Superior temporal gyrus (tissue), 1 donor: ENCODE measurements around the gene ITCH.
"Not testable (repeated sequence)": the region's sequence is repeated elsewhere in the genome, so short reads cannot be mapped to it uniquely, and the experiment has no call there.

Experiments
- DNase-seq: peaks from one replicate; pipeline ENCODE4 v3.0.0-alpha.2; 2016; ENCODE audit errors: extremely low spot score

ITCH gene

DNA sequence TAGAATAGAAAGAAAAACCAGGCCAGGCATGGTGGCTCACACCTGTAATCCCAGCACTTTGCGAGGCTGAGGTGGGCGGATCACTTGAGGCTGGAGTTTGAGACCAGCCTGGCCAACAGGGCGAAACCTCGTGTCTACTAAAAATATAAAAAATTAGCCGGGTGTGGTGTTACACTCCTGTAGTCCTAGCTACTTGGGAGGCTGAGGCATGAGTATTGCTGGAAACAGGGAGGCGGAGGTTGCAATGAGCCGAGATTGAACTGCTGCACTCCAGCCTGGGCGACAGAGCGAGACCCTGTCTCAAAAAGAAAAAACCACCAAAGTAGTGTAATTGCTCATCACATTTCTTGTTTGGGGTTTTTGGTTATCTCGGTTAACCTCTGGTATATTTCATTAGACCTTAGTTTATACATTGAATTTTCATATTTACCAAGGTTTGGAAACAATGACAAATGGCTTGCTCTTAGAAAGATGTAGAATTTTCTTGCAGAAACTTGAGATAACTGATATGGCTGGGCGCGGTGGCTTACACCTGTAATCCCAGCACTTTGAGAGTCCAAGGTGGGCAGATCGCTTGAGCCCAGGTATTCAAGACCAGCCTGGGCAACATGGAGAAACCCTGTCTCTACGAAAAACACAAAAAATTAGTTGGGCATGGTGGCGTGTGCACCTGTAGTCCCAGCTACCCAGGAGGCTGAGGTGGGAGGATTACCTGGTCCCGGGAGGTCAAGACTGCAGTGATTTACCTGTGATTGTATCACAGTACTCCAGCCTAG lies 14.2 kb downstream of the ITCH start:
- no peak for DNase-seq

DNA sequence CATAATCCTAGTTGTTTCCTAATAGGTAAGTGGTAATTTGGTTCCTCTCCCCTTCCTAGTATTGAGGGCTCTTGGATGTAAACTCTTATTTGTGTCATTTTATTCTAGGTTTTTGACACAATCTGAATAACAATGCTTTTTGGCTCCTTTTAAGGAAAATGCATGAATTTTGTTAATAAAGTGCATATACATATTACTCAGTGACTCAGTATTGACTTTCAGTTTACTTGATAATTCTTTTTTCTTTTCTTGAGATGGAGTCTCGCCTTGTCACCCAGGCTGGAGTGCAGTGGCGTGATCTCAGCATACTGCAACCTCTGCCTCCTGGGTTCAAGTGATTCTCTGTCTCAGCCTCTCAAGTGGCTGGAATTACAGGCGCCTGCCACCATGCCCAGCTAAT lies 19.1 kb downstream of the ITCH start:
- DNase-seq = no peak

DNA sequence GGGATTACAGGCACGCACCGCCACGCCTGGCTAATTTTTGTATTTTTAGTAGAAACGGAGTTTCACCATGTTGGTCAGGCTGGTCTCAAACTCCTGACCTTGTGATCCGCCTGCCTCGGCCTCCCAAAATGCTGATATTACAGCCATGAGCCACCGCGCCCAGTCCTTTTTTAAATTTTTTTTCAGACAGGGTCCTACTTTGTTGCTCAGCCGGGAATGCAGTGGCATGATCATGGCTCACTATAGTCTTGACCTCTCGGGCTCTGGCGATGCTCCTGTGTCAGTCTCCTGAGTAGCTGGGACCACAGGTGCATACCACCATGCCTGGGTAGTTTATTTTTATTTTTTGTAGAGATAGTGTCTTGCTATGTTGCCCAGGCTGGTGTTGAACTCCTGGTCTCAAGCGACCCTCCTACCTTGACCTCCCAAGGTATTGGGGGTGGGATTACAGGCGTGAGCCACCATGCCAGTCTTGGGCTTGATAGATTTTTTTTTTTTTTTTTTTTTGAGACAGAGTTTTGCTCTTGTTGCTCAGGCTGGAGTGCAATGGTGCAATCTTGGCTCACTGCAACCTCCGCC lies 19.9 kb downstream of the ITCH start:
- not testable (repeated sequence) for DNase-seq

DNA sequence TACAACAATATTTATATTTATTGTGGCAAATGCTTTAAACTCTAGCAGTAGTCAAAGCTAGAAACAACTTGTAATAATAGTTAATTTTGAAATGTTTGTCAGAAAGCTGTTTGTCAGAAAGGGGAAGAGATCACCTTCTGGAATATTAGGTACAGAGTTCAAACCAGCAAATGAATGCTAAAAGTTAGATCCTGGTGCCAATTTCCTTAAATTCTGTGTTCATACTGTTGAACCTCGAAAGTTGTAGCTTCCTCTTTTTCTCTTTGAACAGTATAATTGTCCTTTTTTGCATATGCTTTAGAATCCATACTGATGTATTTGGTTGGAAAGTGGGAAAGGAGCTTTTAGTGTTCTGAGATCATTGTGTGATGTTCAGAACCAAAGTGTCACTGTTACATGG lies 22.4 kb downstream of the ITCH start:
- DNase-seq = no peak

DNA sequence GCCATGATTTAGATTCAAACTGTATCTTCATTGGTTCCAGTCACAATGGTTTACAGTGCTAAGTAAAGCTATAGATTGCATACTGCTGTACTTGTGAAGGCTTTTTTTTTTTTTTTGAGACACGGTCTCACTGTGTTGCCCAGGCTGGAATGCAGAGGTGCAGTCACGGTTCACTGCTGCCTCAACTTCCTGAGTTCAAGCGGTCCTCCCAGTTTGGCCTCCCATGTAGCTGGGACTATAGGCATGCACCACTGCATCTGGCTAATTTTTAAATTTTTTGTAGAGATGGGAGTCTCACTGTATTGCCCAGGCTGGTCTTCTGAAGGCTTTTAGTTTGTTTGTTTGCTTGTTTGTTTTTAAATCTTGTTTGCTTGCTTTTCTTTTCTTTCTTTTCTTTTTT lies 24.9 kb downstream of the ITCH start:
- no peak for DNase-seq

DNA sequence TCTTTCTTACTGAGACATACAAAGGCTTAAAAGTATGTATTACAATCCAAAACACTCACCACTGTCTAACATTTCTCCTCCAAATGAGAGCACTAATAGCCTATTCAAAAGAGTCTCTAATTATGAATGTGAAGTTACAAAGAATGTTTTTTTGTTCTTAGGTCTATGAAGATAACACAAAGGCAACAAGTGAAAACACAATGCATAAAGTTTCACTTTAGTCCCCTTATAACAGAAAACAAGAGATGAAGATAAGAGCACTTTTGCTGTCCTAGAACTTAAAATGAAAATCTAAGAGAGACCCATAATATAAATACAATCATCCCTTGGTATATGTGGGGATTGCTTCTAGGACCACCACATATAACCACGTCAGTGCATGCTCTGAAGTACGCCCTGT lies 25.6 kb downstream of the ITCH start:
- no peak for DNase-seq

DNA sequence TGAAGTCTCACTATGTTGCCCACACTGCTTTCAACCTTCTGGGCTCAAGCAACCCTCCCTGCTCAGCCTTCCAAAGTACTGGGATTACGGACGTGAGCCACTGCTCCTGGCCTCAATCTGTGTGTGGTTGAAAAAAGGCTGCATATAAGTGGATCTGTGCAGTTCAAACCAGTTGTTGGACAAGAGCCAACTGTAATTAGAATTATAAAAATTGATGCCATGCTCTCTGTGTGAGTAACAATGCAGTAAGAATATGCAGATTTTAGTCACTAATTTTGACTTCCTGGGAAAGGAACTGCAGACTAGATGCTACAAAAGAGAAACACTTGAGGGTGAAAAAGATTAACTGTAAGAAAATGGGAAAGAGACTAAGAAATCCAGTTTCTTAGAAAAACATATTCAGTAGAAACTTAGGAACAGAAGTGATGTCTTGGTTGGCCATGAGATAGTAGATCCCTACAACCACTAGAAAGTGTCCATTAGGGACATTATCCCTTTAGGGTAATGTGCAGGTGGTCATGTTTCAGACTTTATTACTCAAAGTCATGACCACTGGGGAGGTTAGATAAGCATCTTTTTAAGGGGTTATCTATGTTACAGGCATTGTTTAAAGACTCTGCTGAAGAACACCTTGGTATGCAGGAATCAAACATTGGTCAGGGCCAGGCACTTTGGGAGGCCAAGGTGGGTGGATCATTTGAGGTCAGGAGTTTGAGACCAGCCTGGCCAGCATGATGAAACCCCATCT lies 26.3 kb downstream of the ITCH start:
- DNase-seq = no peak

DNA sequence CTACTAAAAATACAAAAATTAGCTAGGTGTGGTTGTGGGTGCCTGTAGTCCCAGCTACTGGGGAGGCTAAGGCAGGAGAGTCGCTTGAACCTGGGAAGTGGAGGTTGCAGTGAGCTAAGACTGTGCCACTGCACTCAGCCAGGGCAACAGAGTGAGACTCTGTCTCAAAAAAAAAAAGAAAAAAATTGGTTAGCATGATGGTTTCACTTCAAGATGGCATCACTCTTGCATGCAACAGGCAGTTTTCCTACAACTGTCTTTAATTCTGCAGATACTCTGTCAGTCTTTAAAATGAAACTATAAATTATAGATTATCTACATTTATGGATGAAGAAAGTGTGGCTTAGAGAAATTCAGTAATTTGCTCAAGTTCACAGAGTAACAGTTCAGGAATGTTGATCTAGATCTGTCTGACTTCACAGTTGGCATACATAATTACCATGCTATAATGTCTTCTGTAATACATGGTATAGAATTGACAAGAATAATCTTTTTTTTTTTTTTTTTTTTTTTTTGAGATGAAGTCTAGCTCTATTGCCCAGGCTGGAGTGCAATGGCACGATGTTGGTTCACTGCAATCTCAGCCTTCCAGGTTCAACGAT lies 27.0 kb downstream of the ITCH start:
- no peak for DNase-seq

DNA sequence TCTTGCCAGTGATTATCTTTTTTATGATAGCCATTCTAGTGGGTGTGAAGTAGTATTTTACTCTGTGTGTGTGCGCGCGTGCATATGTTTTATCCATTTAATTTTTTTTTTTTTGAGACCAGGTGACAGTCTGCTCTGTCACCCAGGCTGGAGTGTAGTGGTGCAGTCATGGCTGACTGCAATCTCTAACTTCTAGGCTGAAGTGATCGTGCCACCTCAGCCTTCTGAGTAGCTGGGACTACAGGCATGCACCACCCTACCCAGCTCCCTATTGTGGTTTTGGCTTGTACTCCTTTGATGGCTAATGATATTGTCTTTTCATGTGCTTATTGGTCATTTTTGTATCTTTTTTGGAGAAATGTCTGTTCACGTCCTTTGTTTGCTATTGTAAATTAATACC lies 33.3 kb downstream of the ITCH start:
- DNase-seq = no peak

DNA sequence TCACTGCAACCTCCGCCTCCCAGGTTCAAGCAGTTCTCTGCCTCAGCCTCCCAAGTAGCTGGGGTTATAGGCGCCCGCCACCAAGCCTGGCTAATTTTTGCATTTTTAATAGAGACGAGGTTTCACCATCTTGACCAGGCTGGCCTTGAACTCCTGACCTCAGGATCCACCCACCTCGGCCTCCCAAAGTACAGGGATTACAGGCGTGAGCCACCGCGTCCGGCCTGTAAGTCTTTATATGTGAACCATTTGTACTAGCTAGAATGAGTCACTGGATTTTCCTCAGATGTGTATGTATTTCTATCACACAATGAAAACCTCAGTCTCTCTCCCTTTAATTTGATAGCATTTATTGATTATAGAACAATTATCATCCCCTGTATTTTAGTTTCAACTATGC lies 34.0 kb downstream of the ITCH start:
- no peak for DNase-seq

DNA sequence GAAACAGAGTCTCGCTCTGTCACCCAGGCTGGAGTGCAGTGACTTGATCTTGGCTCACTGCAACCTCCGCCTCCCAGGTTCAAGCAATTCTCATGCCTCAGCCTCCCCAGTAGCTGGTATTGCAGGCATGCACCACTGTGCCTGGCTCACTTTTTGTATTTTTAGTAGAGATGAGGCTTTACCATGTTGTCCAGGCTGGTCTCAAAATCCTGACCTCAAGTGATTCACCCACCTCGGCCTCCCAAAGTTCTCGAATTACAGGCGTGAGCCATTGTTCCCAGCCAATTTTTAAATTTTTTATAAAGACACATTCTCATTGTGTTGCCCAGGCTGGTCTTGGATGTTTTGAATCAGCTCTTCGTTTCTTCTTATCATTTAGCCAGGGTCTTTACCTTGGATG lies 37.7 kb downstream of the ITCH start:
- not testable (repeated sequence) for DNase-seq

DNA sequence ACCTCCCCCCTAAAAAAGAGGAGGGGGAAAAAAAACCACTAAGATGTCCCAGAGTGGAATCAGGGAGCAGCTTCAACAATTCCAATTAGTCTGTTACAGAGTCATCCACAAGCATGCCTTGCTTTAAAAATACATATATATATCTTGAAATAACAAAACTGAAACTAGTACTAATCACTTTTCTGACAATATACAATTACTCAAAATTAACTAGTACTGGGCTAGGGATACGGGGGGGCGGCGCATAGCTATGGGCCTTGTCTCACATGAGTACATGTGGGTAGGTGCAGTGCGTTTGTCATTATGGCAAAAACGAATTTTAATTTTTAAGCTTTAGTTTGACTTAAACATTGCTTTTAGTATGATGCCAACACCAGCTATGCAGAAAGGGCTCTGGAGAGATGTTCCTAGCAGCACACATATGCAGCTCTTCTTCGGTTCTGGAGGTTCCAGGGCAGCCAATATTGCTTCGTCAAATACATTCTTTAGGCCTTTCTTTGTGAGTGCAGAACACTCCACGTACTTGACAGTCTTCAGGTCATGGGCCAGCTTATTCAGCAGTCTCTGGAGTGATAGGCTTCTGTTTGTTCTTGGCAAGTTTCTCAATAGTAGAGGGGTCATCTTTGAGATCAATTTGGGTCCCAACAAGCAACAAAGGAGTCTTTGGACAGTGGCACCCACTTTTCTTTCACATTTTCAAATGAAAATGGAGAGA lies 38.8 kb downstream of the ITCH start:
- no peak for DNase-seq

DNA sequence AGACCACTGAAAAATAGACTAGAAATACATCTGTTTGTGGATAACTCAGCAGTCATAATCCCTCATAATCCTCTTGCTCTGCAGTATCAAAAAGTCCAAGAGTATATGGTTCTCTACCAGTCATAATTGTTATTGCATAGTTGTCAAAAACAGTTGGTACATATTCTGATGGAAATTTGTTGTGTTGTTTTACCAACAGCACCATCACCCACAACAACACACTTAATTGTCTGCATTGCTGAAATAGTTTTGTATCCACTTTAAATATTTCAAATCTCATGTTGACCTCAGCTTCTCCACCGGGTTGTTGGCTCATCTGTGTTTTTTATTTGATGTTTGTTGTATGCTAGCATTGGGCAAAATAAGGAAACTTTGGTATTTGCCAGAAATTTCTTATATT lies 39.4 kb downstream of the ITCH start:
- no peak for DNase-seq

DNA sequence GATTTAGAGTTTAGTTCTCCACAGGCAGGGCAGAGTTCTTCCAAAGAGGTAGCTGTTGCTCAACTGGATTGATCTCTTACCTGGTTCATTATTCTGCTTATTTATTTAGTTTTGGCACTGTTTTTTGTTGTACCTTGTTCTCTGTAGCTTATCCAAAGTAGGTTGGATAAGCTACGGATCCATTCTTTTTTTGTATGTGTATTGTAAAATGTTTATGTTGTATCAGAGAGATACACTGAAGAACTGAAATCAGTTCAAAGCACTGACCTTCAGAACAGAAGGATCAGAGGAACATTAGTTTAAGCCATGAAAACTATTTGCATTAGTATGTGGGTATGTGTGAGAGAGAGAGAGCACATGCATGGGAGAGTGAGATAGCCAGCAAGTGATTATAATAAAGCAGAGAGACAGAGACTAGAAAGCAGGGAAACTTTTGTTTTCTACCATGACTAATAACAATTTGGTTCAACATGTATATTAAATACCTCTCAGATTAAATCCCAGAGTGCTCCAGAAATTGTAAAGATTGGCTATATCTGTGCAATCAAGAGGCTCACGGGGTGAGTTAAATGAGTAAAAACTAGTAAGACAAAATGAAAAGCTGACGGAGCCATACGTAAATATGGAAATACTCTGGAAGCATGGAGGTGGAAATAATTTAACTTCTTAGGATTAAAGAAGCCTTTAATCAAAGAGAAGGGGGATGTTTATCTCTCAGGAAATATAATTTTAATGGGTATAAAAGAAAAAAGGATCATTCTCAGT lies 40.2 kb downstream of the ITCH start:
- no peak for DNase-seq

DNA sequence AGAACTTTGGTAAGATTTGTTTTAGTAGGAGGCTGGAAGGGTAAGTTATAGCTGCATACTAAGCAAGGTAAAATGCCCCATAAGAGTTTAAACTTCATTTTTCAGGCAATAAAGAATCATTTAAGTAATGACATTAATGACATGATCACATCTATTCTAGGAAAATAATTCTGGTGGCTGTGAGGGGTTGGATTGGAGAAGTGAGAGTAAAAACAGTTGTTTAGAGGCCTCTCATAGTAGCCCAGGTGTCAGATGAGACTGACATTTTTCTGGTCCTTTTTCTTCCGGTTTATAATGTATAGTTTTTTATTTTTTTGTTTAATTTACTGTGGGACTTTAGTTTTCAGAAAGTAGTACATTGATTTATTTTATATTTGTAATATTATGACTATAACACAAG lies 40.8 kb downstream of the ITCH start:
- DNase-seq = no peak

DNA sequence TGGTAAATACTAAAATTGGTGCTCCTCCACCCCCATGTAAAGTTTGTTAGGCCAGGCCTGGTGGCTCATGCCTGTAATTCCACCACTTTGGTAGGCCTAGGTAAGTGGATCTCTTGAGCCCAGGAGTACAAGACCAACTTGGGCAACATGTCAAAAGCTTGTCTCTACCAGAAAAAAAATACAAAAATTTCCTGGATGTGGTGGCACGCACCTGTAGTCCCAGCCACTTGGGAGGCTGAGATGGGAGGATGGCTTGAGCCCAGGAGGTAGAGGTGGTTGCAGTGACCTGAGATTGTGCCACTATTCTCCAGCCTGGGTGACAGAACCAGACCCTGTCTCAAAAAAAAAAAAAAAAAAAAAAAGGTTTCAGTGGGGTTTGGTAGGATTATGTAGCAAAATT lies 41.7 kb downstream of the ITCH start:
- DNase-seq = no peak

DNA sequence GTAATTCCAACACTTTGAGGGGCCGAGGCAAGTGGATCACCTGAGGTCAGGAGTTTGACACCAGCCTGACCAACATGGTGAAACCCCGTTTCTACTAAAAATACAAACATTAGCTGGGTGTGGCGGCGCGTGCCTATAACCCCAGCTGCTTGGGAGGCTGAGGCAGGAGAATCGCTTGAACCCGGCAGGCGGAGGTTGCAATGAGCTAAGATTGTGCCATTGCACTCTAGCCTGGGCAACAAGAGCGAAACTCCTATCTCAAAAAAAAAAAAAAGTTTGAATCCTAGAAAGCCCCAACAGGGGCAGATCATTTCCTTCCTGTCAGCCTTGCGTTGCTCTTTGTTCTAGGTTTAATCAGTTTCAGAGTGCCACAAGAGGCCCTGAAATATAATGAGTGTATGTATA lies 42.2 kb downstream of the ITCH start:
- DNase-seq = not testable (repeated sequence)

DNA sequence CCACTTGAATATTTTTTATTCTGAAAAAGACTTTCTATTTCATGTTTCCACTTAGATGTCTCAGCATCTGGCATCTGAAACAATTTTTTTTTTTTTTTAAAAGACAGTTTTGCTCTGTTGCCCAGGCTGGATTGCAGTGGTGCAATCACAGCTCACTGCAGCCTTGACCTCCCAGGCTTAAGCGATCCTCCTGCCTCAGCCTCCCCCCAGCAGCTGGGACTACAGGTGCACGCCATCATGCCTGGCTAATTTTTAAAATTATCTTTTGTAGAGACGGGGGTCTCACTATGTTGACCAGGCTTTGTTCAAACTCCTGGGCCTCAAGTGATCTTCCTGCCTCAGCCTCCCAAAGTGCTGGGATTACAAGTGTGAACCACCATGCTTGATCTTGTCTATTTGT lies 42.9 kb downstream of the ITCH start:
- not testable (repeated sequence) for DNase-seq

DNA sequence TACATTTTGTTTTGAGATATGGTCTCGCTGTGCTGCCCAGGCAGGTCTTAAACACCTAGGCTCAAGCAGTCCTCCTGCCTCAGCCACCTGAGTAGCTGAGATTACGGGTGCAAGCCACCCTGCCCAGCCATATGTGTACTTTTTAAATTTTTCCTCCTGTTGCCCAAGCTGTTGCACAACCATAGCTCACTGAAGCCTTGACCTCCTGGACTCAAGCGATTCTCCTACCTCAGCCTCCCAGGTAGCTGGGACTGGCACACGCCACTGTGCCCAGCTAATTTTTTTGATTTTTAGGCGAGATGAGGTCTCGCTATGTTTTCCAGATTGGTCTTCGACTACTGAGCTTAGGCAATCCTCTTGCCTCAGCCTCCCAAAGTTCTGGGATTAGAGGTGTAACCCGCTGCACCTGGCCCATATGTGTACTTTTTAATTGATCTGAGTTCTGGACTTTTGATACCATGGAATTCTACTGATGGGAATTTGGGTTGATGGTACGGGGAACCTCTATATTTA lies 44.9 kb downstream of the ITCH start:
- DNase-seq = no peak

DNA sequence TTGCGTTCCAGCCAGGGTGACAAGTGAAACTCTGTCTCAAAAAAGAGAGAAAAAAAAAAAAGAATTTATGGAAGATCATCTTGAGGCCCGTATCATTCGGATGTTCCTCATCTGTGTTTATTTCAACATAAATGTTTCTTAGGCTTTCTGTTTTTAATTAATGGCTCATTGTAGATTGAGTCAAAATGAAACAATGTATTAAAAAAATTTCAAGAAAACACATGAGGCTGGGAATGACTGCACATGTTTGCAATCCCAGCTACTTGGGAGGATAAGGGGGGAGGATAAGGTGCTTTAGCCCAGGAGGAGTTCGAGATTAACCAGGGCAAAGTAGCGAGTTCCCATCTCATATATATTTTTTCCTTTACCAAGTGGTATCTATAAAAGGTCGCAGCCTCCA lies 47.3 kb downstream of the ITCH start:
- DNase-seq = no peak

DNA sequence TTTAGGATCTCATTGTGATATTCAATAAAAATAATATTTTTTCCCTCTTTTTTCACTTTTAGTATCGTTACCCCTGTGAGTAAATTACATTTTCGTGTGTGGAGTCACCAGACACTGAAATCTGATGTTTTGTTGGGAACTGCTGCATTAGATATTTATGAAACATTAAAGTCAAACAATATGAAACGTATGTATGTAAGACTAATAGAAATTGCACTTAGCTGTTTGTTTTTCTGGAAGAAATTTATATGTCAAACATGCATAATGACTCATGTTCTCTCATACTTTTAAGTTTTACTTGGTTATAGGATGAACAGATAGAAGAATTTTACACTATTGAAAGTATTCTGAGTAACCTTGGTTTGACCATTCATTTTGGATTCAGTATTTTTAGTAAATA lies 49.4 kb downstream of the ITCH start:
- no peak for DNase-seq
